Neuronal stem cell (in vitro differentiated cells): Measurements from ENCODE around the gene PARD3B.

Experiments
- DNase-seq: peaks from one replicate; pipeline ENCODE4 v3.0.0-alpha.2; 2013; ENCODE audit warnings: low spot score
- H2AFZ ChIP-seq: one replicate; pipeline ENCODE4 v1.6.1; 2013; ENCODE audit warnings: mild to moderate bottlenecking, low read length, inconsistent platforms
- H2AK5ac ChIP-seq: 2 replicates; pipeline ENCODE4 v1.6.1; 2013; ENCODE audit warnings: low read depth, mild to moderate bottlenecking, inconsistent platforms, low read length, moderate library complexity, mixed read lengths
- H2BK120ac ChIP-seq: 2 replicates; pipeline ENCODE4 v1.6.1; 2013; ENCODE audit warnings: low read depth, mild to moderate bottlenecking, inconsistent platforms, low read length, moderate library complexity, mixed read lengths
- H2BK12ac ChIP-seq: one replicate; pipeline ENCODE4 v1.6.1; 2013; ENCODE audit warnings: low read length, inconsistent platforms
- H2BK15ac ChIP-seq: 2 replicates; pipeline ENCODE4 v1.6.1; 2013; ENCODE audit warnings: mild to moderate bottlenecking, low read length, inconsistent platforms, mixed read lengths
- H2BK5ac ChIP-seq: one replicate; pipeline ENCODE4 v1.6.1; 2013; ENCODE audit warnings: inconsistent platforms, mild to moderate bottlenecking, low read length, moderate library complexity
- H3K14ac ChIP-seq: one replicate; pipeline ENCODE4 v1.6.1; 2013; ENCODE audit warnings: low read length, inconsistent platforms
- H3K18ac ChIP-seq: 2 replicates; pipeline ENCODE4 v1.6.1; 2013; ENCODE audit warnings: low read length, inconsistent platforms
- H3K23ac ChIP-seq: 2 replicates; pipeline ENCODE4 v1.6.1; 2013; ENCODE audit warnings: low read depth, mild to moderate bottlenecking, mixed read lengths, low read length, inconsistent platforms; ENCODE audit not compliant: poor library complexity
- H3K27ac ChIP-seq: replicated peaks from 3 replicates; pipeline ENCODE4 v1.5.1; 2013; ENCODE audit warnings: low read length, inconsistent platforms
- H3K27me3 ChIP-seq, 3 experiments: 2 replicates each; pipeline ENCODE4 v1.6.1; 2013; ENCODE audit warnings: low read length in 3 of 3, mild to moderate bottlenecking in 2 of 3, inconsistent platforms in 1 of 3, low read depth in 1 of 3, mixed read lengths in 1 of 3, moderate library complexity in 1 of 3; ENCODE audit not compliant: control insufficient read depth in 3 of 3, insufficient read depth in 3 of 3
- H3K36me3 ChIP-seq, 2 donors: replicated peaks in 1 of 2; 2 replicates each; pipeline ENCODE4 v1.6.1; 2013; ENCODE audit warnings: low read length in 2 of 2; ENCODE audit not compliant: control insufficient read depth in 2 of 2, insufficient read depth in 2 of 2
- H3K4ac ChIP-seq: 2 replicates; pipeline ENCODE4 v1.6.1; 2013; ENCODE audit warnings: inconsistent platforms, mild to moderate bottlenecking, low read length, moderate library complexity
- H3K4me1 ChIP-seq, 2 donors: 1 replicate in 1 of 2; 2 replicates in 1 of 2; pipeline ENCODE4 v1.6.1; 2013; ENCODE audit warnings: low read length in 2 of 2, low read depth in 1 of 2; ENCODE audit not compliant: control insufficient read depth in 2 of 2, insufficient read depth in 1 of 2
- H3K4me2 ChIP-seq: one replicate; pipeline ENCODE4 v1.6.1; 2013; ENCODE audit warnings: mild to moderate bottlenecking, low read length, inconsistent platforms; ENCODE audit not compliant: insufficient read depth, poor library complexity, severe bottlenecking
- H3K4me3 ChIP-seq, 2 donors: 2 replicates each; pipeline ENCODE4 v1.5.1; 2013; ENCODE audit warnings: low read length in 2 of 2, mild to moderate bottlenecking in 2 of 2, inconsistent platforms in 1 of 2, moderate library complexity in 1 of 2
- H3K79me1 ChIP-seq: one replicate; pipeline ENCODE4 v1.6.1; 2013; ENCODE audit warnings: low read depth, mild to moderate bottlenecking, inconsistent platforms, low read length, moderate library complexity
- H3K9ac ChIP-seq: one replicate; pipeline ENCODE4 v1.6.1; 2013; ENCODE audit warnings: mild to moderate bottlenecking, low read depth, low read length, inconsistent platforms; ENCODE audit not compliant: poor library complexity
- H3K9me3 ChIP-seq, 2 donors: replicated peaks in 1 of 2; 2 replicates each; pipeline versions ENCODE3 to v1.6.1; 2013; ENCODE audit warnings: low read length in 2 of 2, mild to moderate bottlenecking in 2 of 2, inconsistent platforms in 1 of 2, low read depth in 1 of 2, mixed read lengths in 1 of 2, moderate library complexity in 1 of 2; ENCODE audit not compliant: control insufficient read depth in 2 of 2, insufficient read depth in 1 of 2
- H4K8ac ChIP-seq: one replicate; pipeline ENCODE4 v1.6.1; 2013; ENCODE audit warnings: low read depth, mild to moderate bottlenecking, inconsistent platforms, low read length, moderate library complexity
- H4K91ac ChIP-seq: one replicate; pipeline ENCODE4 v1.6.1; 2013; ENCODE audit warnings: low read length, low read depth, mild to moderate bottlenecking, inconsistent platforms; ENCODE audit not compliant: poor library complexity
- WGBS, 2 donors: extraction: QIAGEN DNeasy Blood & Tissue Kit; methylation state at CpG; one replicate each; pipeline ENCODE4 v1.1.7; 2013; ENCODE audit warnings: missing lambda C conversion rate in 2 of 2, mixed read lengths in 1 of 2; ENCODE audit not compliant: insufficient read length in 2 of 2, insufficient replicate concordance in 1 of 2; ENCODE audit errors: extremely low coverage in 2 of 2; 5-methylcytosine and 5-hydroxymethylcytosine counted together

PARD3B gene

DNA sequence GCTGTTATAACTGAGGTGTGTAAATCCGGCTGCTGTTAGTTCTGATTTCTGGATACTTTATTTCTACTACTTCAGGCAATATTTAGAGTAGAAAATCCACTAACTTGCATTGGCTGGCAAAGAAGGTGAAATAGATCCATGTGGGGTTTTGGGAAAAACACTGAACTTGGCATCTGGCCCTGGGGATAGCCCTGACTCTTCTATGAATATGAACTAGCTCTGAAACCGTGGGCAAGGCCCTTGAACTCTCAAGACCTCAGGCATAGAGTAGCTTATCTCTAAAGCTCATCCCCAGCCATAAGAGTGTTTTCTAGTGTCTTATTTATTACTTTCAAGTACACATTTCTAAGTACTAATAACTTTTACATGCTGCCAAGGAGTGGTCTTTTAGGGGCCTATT is 25.8 kb downstream of the PARD3B start:
- no peak overlapping the region for H3K27ac ChIP-seq
- no peak overlapping the region for H3K9ac ChIP-seq
- no peak overlapping the region for H4K91ac ChIP-seq
- no peak overlapping the region for H3K4me3 ChIP-seq
- no peak overlapping the region for H3K23ac ChIP-seq
- H2BK5ac ChIP-seq = no peak overlapping the region
- no peak overlapping the region for H2AK5ac ChIP-seq
- H3K14ac ChIP-seq = no peak overlapping the region
- H3K18ac ChIP-seq = no peak overlapping the region
- H2BK120ac ChIP-seq = no peak overlapping the region
- no CpG with 5 or more reads among the region's 2 CpGs for WGBS, 2 donors
- H2BK15ac ChIP-seq = no peak overlapping the region
- no peak overlapping the region for H3K4me2 ChIP-seq
- H2AFZ ChIP-seq = no peak overlapping the region
- no peaks in the 10 kb centered on the region for H3K36me3 ChIP-seq
- peaks cover 2 to 6% of the 10 kb centered on the region in 2 donors for H3K4me1 ChIP-seq
- H2BK12ac ChIP-seq = no peak overlapping the region
- no peak overlapping the region for H3K4ac ChIP-seq
- DNase-seq = no peak
- no peaks in the 10 kb centered on the region for H3K9me3 ChIP-seq
- H3K79me1 ChIP-seq = no peaks in the 10 kb centered on the region
- no peak overlapping the region for H4K8ac ChIP-seq
- H3K27me3 ChIP-seq = no peaks in the 10 kb centered on the region

DNA sequence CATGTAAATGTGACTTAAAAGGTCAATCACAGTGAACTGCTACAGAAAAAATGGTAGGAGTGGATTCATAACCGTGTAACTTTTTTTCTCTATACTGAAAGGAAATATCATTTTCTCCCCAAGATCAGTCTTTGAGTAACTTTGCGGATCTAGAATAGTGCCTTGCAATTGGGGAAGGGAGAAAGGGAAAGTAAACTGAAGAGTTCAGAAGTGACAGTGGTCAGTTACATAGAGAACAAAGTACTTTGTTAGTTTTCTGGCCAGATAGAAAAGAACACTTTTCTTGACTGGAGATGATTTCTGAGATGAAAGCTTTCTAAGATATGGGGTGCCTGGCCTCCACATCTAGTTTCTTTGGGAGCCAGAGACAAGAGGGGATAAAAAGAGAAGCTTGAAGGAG is 26.6 kb downstream of the PARD3B start:
- Histone ChIP-seq H3K9me3 (no peaks in the 10 kb centered on the region), H2AK5ac (no peak overlapping the region), H3K4me1 (peaks cover 2 to 6% of the 10 kb centered on the region in 2 donors), H2AFZ (no peak overlapping the region), H2BK15ac (no peak overlapping the region), H3K4me2 (no peak overlapping the region), H3K23ac (no peak overlapping the region), H3K36me3 (no peaks in the 10 kb centered on the region), H2BK5ac (no peak overlapping the region), H3K9ac (no peak overlapping the region), H2BK12ac (no peak overlapping the region), H3K18ac (no peak overlapping the region), H4K91ac (no peak overlapping the region), H3K14ac (no peak overlapping the region), H3K4me3 (no peak overlapping the region), H3K79me1 (no peaks in the 10 kb centered on the region), H4K8ac (no peak overlapping the region), H3K27me3 (no peaks in the 10 kb centered on the region), H3K4ac (no peak overlapping the region), H2BK120ac (no peak overlapping the region), H3K27ac (no peak overlapping the region)
- no peak for DNase-seq
- WGBS, 2 donors = no CpG with 5 or more reads among the region's 2 CpGs

DNA sequence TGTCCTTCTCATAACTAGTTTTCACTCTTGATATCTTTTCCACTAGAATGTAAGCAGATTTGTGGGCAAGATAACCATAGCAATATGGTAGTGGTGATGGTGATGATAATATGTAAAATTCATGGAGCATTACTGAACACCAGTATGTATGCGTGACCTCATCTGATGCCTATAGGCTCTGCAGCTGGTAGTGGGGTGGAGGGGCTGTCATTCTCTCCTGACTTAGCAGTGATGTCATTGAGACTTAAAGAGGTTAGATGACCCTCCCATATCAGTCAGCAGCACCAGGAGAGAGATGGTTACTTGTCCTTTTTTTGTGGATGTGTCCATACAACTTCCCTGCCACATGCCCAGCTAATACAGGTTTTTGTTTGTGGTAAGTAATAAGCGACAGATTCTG is 27.9 kb downstream of the PARD3B start:
- H4K91ac ChIP-seq = no peak overlapping the region
- H3K23ac ChIP-seq = no peak overlapping the region
- H3K27ac ChIP-seq = no peak overlapping the region
- H2AFZ ChIP-seq = no peak overlapping the region
- no peak overlapping the region for H3K9ac ChIP-seq
- no peaks in the 10 kb centered on the region for H3K79me1 ChIP-seq
- H3K4me2 ChIP-seq = no peak overlapping the region
- no peaks in the 10 kb centered on the region for H3K27me3 ChIP-seq
- no peak overlapping the region for H3K4ac ChIP-seq
- no peak overlapping the region for H2BK120ac ChIP-seq
- H4K8ac ChIP-seq = no peak overlapping the region
- H3K14ac ChIP-seq = no peak overlapping the region
- no peak overlapping the region for H2BK12ac ChIP-seq
- H3K18ac ChIP-seq = no peak overlapping the region
- no peak overlapping the region for H2BK5ac ChIP-seq
- H2BK15ac ChIP-seq = no peak overlapping the region
- no peak overlapping the region for H2AK5ac ChIP-seq
- peaks cover 2 to 6% of the 10 kb centered on the region in 2 donors for H3K4me1 ChIP-seq
- DNase-seq = no peak
- H3K9me3 ChIP-seq = no peaks in the 10 kb centered on the region
- no peak overlapping the region for H3K4me3 ChIP-seq
- WGBS, 2 donors = no CpG with 5 or more reads among the region's 2 CpGs
- H3K36me3 ChIP-seq = no peaks in the 10 kb centered on the region

GRCh38 chr2:204574486-204574885 is 29.2 kb downstream of the PARD3B start:
- DNase-seq = no peak
- Histone ChIP-seq H2BK12ac (no peak overlapping the region), H3K4me3 (no peak overlapping the region), H3K18ac (no peak overlapping the region), H3K14ac (no peak overlapping the region), H3K27me3 (no peaks in the 10 kb centered on the region), H3K79me1 (no peaks in the 10 kb centered on the region), H3K27ac (no peak overlapping the region), H2AFZ (no peak overlapping the region), H2BK15ac (no peak overlapping the region), H2AK5ac (no peak overlapping the region), H4K91ac (no peak overlapping the region), H3K4me1 (peaks cover 2 to 8% of the 10 kb centered on the region in 2 donors), H2BK120ac (no peak overlapping the region), H2BK5ac (no peak overlapping the region), H3K36me3 (no peaks in the 10 kb centered on the region), H4K8ac (no peak overlapping the region), H3K9me3 (no peaks in the 10 kb centered on the region), H3K23ac (no peak overlapping the region), H3K9ac (no peak overlapping the region), H3K4ac (no peak overlapping the region), H3K4me2 (no peak overlapping the region)
- WGBS, 2 donors = no CpG with 5 or more reads among the region's 4 CpGs
